PFSK-1 (cell line): ENCODE results near the gene AQP11.

Source experiments
- POLR2AphosphoS5 ChIP-seq: IDR thresholded peaks from 2 replicates; pipeline ENCODE4 v1.6.1; 2012; ENCODE audit warnings: low read depth, mild to moderate bottlenecking, control low read depth, low read length, moderate library complexity
- TAF1 ChIP-seq: IDR thresholded peaks from 2 replicates; pipeline ENCODE4 v1.6.1; 2012; ENCODE audit warnings: low read length, control low read depth, borderline replicate concordance; ENCODE audit not compliant: insufficient read depth

DNA sequence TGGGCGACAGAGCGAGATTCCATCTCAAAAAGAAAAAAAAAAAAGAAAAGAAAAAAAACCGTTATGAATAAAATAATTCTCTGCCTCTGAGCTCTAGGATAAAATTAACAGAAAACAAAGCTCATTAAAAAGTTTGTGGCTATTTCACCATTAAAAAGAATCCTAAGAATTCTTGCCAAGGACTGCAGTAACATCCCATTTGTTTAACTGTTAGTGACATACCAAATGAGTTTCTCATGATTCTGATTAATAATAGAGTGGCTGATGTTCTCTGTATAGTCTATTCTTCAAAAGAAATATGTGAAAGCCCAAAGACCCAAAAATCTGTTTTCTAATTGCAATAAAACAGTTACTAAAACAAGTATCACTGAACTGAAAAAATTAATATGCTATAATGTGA, 28.1 kb downstream of the AQP11 start:
- no peak for TF ChIP-seq POLR2AphosphoS5
- TF ChIP-seq TAF1: no peak
